WTC11 (cell line): ENCODE data around the gene TNFRSF13B. TPM values are rescaled to one million over a fixed set of nuclear protein-coding genes. Genes with fewer than 3 reads are reported as not detected.

Source experiments
- ATAC-seq: fragments of 200-7000 bp; cut with Tn5 transposase; 2 replicates; pipeline ENCODE4 v1.10.0; 2021; ENCODE audit warnings: mild to moderate bottlenecking, moderate library complexity
- CTCF ChIA-PET: fragments of 300-600 bp; sonication (Branson Sonifier 250); formaldehyde crosslinking; loops from one replicate; lab custom pipeline; 2021; ENCODE audit warnings: antibody characterized with exemption; lab: Charles Lee
- POLR2A ChIA-PET: fragments of 350-600 bp; sonication (Branson Sonifier 250); formaldehyde crosslinking; loops from one replicate; lab custom pipeline; 2021; ENCODE audit warnings: antibody characterized with exemption; lab: Charles Lee
- DNase-seq: peaks from one replicate; pipeline ENCODE4 v3.0.0; 2021; ENCODE audit warnings: low spot score
- H3K27ac Mint-ChIP-seq: 2 replicates; pipeline ENCODE4 v1.8.0; 2021; ENCODE audit warnings: mixed read lengths
- H3K27me3 Mint-ChIP-seq: 2 replicates; pipeline ENCODE4 v1.8.0; 2021; ENCODE audit warnings: low read depth, mild to moderate bottlenecking, moderate library complexity, mixed read lengths
- H3K36me3 Mint-ChIP-seq: 2 replicates; pipeline ENCODE4 v1.8.0; 2021; ENCODE audit warnings: mixed read lengths
- H3K4me1 Mint-ChIP-seq: 2 replicates; pipeline ENCODE4 v1.8.0; 2022; ENCODE audit warnings: mixed read lengths
- H3K4me3 Mint-ChIP-seq: 2 replicates; pipeline ENCODE4 v1.8.0; 2021; ENCODE audit warnings: mild to moderate bottlenecking, moderate library complexity, mixed read lengths
- H3K9me3 Mint-ChIP-seq: 2 replicates; pipeline ENCODE4 v1.8.0; 2021; ENCODE audit warnings: mixed read lengths
- CBFB ChIP-seq: sonication (generic); formaldehyde crosslinking; IDR thresholded peaks from 2 replicates; pipeline ENCODE4 v1.8.1; 2022; ENCODE audit warnings: mild to moderate bottlenecking, low read depth, missing genetic modification reagents
- CREM ChIP-seq: sonication (generic); formaldehyde crosslinking; IDR thresholded peaks from 2 replicates; pipeline ENCODE4 v1.8.1; 2022; ENCODE audit warnings: mild to moderate bottlenecking, missing genetic modification reagents, moderate library complexity
- ESRRA ChIP-seq: sonication (generic); formaldehyde crosslinking; IDR thresholded peaks from 2 replicates; pipeline ENCODE4 v1.8.1; 2022; ENCODE audit warnings: mild to moderate bottlenecking, missing genetic modification reagents, borderline replicate concordance
- FOXP1 ChIP-seq: sonication (generic); formaldehyde crosslinking; IDR thresholded peaks from 2 replicates; pipeline ENCODE4 v1.8.0; 2022; ENCODE audit warnings: missing genetic modification reagents, mild to moderate bottlenecking, moderate library complexity, borderline replicate concordance
- MXD4 ChIP-seq: fragments of 250-450 bp; sonication (Bioruptor Pico); IDR thresholded peaks from 2 replicates; pipeline ENCODE4 v1.8.0; 2021; ENCODE audit warnings: mild to moderate bottlenecking, moderate library complexity, borderline replicate concordance
- NFYB ChIP-seq: sonication (generic); formaldehyde crosslinking; conservative IDR thresholded peaks from 2 replicates; pipeline ENCODE4 v1.8.0; 2022; ENCODE audit warnings: low read depth, missing genetic modification reagents
- SMAD4 ChIP-seq: sonication (generic); formaldehyde crosslinking; IDR thresholded peaks from 2 replicates; pipeline ENCODE4 v1.8.0; 2022; ENCODE audit warnings: mild to moderate bottlenecking, missing genetic modification reagents
- SOX15 ChIP-seq: fragments of 250-450 bp; sonication (Bioruptor Pico); IDR thresholded peaks from 2 replicates; pipeline ENCODE4 v1.9.0; 2021; ENCODE audit warnings: mild to moderate bottlenecking
- SP1 ChIP-seq: sonication (generic); formaldehyde crosslinking; conservative IDR thresholded peaks from 2 replicates; pipeline ENCODE4 v1.8.1; 2022; ENCODE audit warnings: missing genetic modification reagents
- TCF7 ChIP-seq: sonication (generic); formaldehyde crosslinking; IDR thresholded peaks from 2 replicates; pipeline ENCODE4 v1.8.0; 2022; ENCODE audit warnings: mild to moderate bottlenecking, low read depth, missing genetic modification reagents, moderate library complexity
- ZNF138 ChIP-seq: sonication (generic); formaldehyde crosslinking; conservative IDR thresholded peaks from 2 replicates; pipeline ENCODE4 v1.8.1; 2022; ENCODE audit warnings: mild to moderate bottlenecking, moderate library complexity, missing genetic modification reagents
- ZNF396 ChIP-seq: fragments of 250-450 bp; sonication (Bioruptor Pico); IDR thresholded peaks from 2 replicates; pipeline ENCODE4 v1.8.0; 2021; ENCODE audit warnings: mild to moderate bottlenecking, moderate library complexity, borderline replicate concordance
- total RNA-seq: library from RNA; stranded (reverse); gene quantifications from 3 replicates; pipeline ENCODE4 v1.2.3, GENCODE V29; 2021
- TF ChIP-seq, protein P1 (sequence below): sonication (generic); formaldehyde crosslinking; conservative IDR thresholded peaks from 2 replicates; pipeline ENCODE4 v1.8.1; 2023; ENCODE audit warnings: mild to moderate bottlenecking, low read depth, missing genetic modification reagents, moderate library complexity
- TF ChIP-seq, protein P2 (sequence below): fragments of 250-450 bp; sonication (Bioruptor Pico); IDR thresholded peaks from 2 replicates; pipeline ENCODE4 v1.9.0; 2021; ENCODE audit warnings: mild to moderate bottlenecking
- TF ChIP-seq, protein P3 (sequence below): fragments of 200-600 bp; IDR thresholded peaks from 2 replicates; pipeline ENCODE4 v1.8.0; 2022; ENCODE audit warnings: antibody characterized with exemption
- TF ChIP-seq, protein P4 (sequence below): sonication (generic); formaldehyde crosslinking; IDR thresholded peaks from 2 replicates; pipeline ENCODE4 v1.8.0; 2022; ENCODE audit warnings: mild to moderate bottlenecking, missing genetic modification reagents
- TF ChIP-seq, protein P5 (sequence below): sonication (generic); formaldehyde crosslinking; IDR thresholded peaks from 2 replicates; pipeline ENCODE4 v1.8.1; 2022; ENCODE audit warnings: low read depth, mild to moderate bottlenecking, moderate library complexity, missing genetic modification reagents, borderline replicate concordance
- TF ChIP-seq, protein P6 (sequence below): fragments of 250-450 bp; sonication (Bioruptor Pico); IDR thresholded peaks from 2 replicates; pipeline ENCODE4 v1.9.0; 2021; ENCODE audit warnings: mild to moderate bottlenecking
- TF ChIP-seq, protein P7 (sequence below): sonication (generic); formaldehyde crosslinking; IDR thresholded peaks from 2 replicates; pipeline ENCODE4 v1.8.0; 2023; ENCODE audit warnings: missing genetic modification reagents
- TF ChIP-seq, protein P8 (sequence below): sonication (generic); formaldehyde crosslinking; IDR thresholded peaks from 2 replicates; pipeline ENCODE4 v1.8.0; 2023; ENCODE audit warnings: mild to moderate bottlenecking, missing genetic modification reagents

Gene TNFRSF13B
- total RNA-seq, 1 experiment from 2014 or later, result not detected

DNA sequence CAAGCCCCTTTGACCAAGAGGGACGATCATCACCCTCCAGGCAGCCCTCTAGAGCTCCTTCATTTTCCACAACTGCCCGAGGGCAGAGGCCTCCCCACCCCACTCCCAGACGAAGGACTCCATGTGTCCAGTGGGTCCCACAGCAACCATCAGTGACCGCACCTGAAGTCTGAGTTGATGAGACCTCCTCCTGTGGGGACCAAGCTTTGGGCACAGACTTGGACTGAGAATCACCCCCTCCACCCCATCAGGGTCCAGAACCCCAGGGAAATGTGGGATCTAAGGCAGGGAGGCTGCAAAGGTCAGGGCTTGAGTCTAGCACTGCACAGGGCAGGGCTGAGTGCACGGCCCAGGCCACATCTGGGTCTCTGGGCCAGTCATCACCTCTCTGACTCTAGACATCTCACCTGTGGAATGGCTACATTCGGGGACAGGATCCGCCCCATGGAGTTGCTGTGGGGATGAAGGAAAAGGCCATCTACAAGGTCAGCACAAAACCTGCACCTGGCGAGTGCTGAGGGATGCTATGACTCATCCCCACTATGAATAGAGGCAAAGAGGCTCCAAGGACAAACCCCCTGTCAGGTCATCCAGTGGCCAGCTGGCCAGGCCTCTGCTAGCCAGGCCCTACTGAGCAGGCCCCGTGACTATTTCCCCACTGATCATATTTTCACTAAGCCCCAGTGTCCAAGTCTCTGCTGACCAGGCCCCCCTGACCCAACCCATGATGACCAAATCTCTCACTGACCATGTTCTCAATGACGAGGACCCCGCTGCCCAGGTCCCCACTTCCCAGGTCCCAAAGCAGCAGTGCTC lies 38.4 kb downstream of the TNFRSF13B start (continued):
- TF ChIP-seq, protein P1, sequence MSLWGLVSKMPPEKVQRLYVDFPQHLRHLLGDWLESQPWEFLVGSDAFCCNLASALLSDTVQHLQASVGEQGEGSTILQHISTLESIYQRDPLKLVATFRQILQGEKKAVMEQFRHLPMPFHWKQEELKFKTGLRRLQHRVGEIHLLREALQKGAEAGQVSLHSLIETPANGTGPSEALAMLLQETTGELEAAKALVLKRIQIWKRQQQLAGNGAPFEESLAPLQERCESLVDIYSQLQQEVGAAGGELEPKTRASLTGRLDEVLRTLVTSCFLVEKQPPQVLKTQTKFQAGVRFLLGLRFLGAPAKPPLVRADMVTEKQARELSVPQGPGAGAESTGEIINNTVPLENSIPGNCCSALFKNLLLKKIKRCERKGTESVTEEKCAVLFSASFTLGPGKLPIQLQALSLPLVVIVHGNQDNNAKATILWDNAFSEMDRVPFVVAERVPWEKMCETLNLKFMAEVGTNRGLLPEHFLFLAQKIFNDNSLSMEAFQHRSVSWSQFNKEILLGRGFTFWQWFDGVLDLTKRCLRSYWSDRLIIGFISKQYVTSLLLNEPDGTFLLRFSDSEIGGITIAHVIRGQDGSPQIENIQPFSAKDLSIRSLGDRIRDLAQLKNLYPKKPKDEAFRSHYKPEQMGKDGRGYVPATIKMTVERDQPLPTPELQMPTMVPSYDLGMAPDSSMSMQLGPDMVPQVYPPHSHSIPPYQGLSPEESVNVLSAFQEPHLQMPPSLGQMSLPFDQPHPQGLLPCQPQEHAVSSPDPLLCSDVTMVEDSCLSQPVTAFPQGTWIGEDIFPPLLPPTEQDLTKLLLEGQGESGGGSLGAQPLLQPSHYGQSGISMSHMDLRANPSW (CRISPR knock-in tag), result no peak

DNA sequence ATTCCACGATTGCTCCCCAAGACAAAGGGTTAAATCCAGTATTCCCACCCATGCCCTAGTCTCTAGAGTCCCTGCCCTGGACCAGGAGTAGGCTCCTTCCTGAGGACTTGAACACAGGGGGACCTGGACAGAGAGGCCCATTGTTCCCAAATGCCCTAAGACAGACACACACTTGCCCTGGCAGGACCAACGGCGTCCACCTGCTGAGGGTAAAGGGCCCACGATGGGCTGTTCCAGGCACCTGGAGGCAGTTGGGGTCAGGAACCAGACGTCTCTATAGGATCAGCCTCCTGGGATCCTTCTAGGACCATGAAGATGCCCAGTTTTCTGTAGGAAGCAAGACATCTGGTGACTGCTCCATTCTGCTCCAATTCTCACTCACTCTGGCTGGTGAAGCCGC lies 39.3 kb downstream of the TNFRSF13B start:
- H3K4me3 Mint-ChIP-seq, result no peak overlapping the region
- DNase-seq, result no peak
- H3K27ac Mint-ChIP-seq, result no peak overlapping the region; the same call in 1 of the 2 replicates
- CTCF ChIA-PET, result no interaction called here
- peaks cover 5% of the 10 kb centered on the region; the same call in 1 of the 2 replicates for H3K4me1 Mint-ChIP-seq
- H3K27me3 Mint-ChIP-seq, result no peaks in the 10 kb centered on the region
- no peak for TF ChIP-seq SMAD4
- no peak for TF ChIP-seq TCF7 (CRISPR knock-in tag)
- no peak for TF ChIP-seq SP1
- TF ChIP-seq, protein P2, sequence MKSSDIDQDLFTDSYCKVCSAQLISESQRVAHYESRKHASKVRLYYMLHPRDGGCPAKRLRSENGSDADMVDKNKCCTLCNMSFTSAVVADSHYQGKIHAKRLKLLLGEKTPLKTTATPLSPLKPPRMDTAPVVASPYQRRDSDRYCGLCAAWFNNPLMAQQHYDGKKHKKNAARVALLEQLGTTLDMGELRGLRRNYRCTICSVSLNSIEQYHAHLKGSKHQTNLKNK (CRISPR knock-in tag), result no peak
- TF ChIP-seq, protein P3, sequence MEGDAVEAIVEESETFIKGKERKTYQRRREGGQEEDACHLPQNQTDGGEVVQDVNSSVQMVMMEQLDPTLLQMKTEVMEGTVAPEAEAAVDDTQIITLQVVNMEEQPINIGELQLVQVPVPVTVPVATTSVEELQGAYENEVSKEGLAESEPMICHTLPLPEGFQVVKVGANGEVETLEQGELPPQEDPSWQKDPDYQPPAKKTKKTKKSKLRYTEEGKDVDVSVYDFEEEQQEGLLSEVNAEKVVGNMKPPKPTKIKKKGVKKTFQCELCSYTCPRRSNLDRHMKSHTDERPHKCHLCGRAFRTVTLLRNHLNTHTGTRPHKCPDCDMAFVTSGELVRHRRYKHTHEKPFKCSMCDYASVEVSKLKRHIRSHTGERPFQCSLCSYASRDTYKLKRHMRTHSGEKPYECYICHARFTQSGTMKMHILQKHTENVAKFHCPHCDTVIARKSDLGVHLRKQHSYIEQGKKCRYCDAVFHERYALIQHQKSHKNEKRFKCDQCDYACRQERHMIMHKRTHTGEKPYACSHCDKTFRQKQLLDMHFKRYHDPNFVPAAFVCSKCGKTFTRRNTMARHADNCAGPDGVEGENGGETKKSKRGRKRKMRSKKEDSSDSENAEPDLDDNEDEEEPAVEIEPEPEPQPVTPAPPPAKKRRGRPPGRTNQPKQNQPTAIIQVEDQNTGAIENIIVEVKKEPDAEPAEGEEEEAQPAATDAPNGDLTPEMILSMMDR, result no peak
- TF ChIP-seq, protein P4, sequence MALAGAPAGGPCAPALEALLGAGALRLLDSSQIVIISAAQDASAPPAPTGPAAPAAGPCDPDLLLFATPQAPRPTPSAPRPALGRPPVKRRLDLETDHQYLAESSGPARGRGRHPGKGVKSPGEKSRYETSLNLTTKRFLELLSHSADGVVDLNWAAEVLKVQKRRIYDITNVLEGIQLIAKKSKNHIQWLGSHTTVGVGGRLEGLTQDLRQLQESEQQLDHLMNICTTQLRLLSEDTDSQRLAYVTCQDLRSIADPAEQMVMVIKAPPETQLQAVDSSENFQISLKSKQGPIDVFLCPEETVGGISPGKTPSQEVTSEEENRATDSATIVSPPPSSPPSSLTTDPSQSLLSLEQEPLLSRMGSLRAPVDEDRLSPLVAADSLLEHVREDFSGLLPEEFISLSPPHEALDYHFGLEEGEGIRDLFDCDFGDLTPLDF (CRISPR knock-in tag), result no peak
- TF ChIP-seq ESRRA (CRISPR knock-in tag), result no peak
- TF ChIP-seq CREM, result no peak
- no peak for TF ChIP-seq MXD4 (CRISPR knock-in tag)
- TF ChIP-seq, protein P5, sequence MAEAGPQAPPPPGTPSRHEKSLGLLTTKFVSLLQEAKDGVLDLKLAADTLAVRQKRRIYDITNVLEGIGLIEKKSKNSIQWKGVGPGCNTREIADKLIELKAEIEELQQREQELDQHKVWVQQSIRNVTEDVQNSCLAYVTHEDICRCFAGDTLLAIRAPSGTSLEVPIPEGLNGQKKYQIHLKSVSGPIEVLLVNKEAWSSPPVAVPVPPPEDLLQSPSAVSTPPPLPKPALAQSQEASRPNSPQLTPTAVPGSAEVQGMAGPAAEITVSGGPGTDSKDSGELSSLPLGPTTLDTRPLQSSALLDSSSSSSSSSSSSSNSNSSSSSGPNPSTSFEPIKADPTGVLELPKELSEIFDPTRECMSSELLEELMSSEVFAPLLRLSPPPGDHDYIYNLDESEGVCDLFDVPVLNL, result no peak
- TF ChIP-seq, protein P6, sequence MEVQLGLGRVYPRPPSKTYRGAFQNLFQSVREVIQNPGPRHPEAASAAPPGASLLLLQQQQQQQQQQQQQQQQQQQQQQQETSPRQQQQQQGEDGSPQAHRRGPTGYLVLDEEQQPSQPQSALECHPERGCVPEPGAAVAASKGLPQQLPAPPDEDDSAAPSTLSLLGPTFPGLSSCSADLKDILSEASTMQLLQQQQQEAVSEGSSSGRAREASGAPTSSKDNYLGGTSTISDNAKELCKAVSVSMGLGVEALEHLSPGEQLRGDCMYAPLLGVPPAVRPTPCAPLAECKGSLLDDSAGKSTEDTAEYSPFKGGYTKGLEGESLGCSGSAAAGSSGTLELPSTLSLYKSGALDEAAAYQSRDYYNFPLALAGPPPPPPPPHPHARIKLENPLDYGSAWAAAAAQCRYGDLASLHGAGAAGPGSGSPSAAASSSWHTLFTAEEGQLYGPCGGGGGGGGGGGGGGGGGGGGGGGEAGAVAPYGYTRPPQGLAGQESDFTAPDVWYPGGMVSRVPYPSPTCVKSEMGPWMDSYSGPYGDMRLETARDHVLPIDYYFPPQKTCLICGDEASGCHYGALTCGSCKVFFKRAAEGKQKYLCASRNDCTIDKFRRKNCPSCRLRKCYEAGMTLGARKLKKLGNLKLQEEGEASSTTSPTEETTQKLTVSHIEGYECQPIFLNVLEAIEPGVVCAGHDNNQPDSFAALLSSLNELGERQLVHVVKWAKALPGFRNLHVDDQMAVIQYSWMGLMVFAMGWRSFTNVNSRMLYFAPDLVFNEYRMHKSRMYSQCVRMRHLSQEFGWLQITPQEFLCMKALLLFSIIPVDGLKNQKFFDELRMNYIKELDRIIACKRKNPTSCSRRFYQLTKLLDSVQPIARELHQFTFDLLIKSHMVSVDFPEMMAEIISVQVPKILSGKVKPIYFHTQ (CRISPR knock-in tag), result no peak
- no peak for TF ChIP-seq ZNF396 (CRISPR knock-in tag)
- TF ChIP-seq CBFB (CRISPR knock-in tag), result no peak
- TF ChIP-seq NFYB (CRISPR knock-in tag), result no peak
- no peak for TF ChIP-seq FOXP1 (CRISPR knock-in tag)
- TF ChIP-seq, protein P7, sequence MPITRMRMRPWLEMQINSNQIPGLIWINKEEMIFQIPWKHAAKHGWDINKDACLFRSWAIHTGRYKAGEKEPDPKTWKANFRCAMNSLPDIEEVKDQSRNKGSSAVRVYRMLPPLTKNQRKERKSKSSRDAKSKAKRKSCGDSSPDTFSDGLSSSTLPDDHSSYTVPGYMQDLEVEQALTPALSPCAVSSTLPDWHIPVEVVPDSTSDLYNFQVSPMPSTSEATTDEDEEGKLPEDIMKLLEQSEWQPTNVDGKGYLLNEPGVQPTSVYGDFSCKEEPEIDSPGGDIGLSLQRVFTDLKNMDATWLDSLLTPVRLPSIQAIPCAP (CRISPR knock-in tag), result no peak
- no peak for TF ChIP-seq SOX15 (CRISPR knock-in tag)
- TF ChIP-seq, protein P8, sequence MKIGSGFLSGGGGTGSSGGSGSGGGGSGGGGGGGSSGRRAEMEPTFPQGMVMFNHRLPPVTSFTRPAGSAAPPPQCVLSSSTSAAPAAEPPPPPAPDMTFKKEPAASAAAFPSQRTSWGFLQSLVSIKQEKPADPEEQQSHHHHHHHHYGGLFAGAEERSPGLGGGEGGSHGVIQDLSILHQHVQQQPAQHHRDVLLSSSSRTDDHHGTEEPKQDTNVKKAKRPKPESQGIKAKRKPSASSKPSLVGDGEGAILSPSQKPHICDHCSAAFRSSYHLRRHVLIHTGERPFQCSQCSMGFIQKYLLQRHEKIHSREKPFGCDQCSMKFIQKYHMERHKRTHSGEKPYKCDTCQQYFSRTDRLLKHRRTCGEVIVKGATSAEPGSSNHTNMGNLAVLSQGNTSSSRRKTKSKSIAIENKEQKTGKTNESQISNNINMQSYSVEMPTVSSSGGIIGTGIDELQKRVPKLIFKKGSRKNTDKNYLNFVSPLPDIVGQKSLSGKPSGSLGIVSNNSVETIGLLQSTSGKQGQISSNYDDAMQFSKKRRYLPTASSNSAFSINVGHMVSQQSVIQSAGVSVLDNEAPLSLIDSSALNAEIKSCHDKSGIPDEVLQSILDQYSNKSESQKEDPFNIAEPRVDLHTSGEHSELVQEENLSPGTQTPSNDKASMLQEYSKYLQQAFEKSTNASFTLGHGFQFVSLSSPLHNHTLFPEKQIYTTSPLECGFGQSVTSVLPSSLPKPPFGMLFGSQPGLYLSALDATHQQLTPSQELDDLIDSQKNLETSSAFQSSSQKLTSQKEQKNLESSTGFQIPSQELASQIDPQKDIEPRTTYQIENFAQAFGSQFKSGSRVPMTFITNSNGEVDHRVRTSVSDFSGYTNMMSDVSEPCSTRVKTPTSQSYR (CRISPR knock-in tag), result no peak
- TF ChIP-seq ZNF138, result no peak
- POLR2A ChIA-PET, result no interaction called here
- no peak for ATAC-seq
- no peaks in the 10 kb centered on the region for H3K9me3 Mint-ChIP-seq
- no peaks in the 10 kb centered on the region for H3K36me3 Mint-ChIP-seq
